Activated CD4-positive, alpha-beta T cell treated with anti-CD3 and anti-CD28 coated beads, Interleukin-2, amount 50 U/mL, for 48 hours (primary cell): ENCODE measurements around the gene CD28.

Experiments
- DNase-seq, 2 experiments: peaks; one replicate each; pipeline ENCODE4 v3.0.0-alpha.2; 2020

CD28 gene

GRCh38 chr2:203719456-203720410 lies 13.3 kb downstream of the CD28 start:
- no peak for DNase-seq

- DNase-seq: no peak
Measured at GRCh38 chr2:203720915-203721672, 14.7 kb downstream of the CD28 start.

GRCh38 chr2:203721781-203722300 lies 15.4 kb downstream of the CD28 start:
- no peak for DNase-seq

GRCh38 chr2:203722411-203722810 lies 16.0 kb downstream of the CD28 start:
- no peak for DNase-seq

- DNase-seq: no peak
Measured at GRCh38 chr2:203728321-203728720, 21.9 kb downstream of the CD28 start.

GRCh38 chr2:203730076-203730729 lies 23.8 kb downstream of the CD28 start:
- no peak for DNase-seq

GRCh38 chr2:203730883-203731282 lies 24.4 kb downstream of the CD28 start:
- no peak for DNase-seq

- DNase-seq: no peak
Measured at GRCh38 chr2:203732092-203732952, 25.9 kb downstream of the CD28 start.

- no peak for DNase-seq
Measured at GRCh38 chr2:203732953-203733510, 26.6 kb downstream of the CD28 start.

- no peak for DNase-seq
Measured at GRCh38 chr2:203733684-203734083, 27.2 kb downstream of the CD28 start.

- no peak for DNase-seq
Measured at GRCh38 chr2:203734276-203734983, 28.0 kb downstream of the CD28 start.

GRCh38 chr2:203737360-203737759 lies 30.9 kb downstream of the CD28 start:
- no peak for DNase-seq

- DNase-seq: no peak
Measured at GRCh38 chr2:203739351-203739750, 32.9 kb downstream of the CD28 start.

- DNase-seq: no peak
Measured at GRCh38 chr2:203740871-203741281, 34.4 kb downstream of the CD28 start.

GRCh38 chr2:203741566-203741965 lies 35.1 kb downstream of the CD28 start:
- DNase-seq: no peak

- no peak for DNase-seq
Measured at GRCh38 chr2:203743441-203743981, 37.1 kb downstream of the CD28 start.

- no peak for DNase-seq
Measured at GRCh38 chr2:203744091-203744490, 37.7 kb downstream of the CD28 start.

GRCh38 chr2:203745267-203745666 lies 38.8 kb downstream of the CD28 start:
- DNase-seq: no peak

GRCh38 chr2:203748331-203749126 lies 42.1 kb downstream of the CD28 start:
- no peak for DNase-seq
